Astrocyte (in vitro differentiated cells and primary cell): ENCODE measurements around the gene CYP2E1. TPM values are rescaled to one million over a fixed set of nuclear protein-coding genes. Genes with fewer than 3 reads are reported as not detected.

Experiments
- DNase-seq: peaks from one replicate; pipeline ENCODE4 v3.0.0-alpha.2; 2010; ENCODE audit warnings: low read depth
- FAIRE-seq: peaks from 2 replicates; lab custom pipeline; 2011; peaks lifted over from hg19 to GRCh38; lab: Jason Lieb, UNC
- H2AFZ ChIP-seq: 2 replicates; pipeline ENCODE4 v1.6.0; 2012; ENCODE audit warnings: low read depth, low read length, inconsistent platforms
- H3K27ac ChIP-seq: 2 replicates; pipeline ENCODE4 v1.5.1; 2011; ENCODE audit warnings: low read depth, low read length, inconsistent platforms
- H3K27me3 ChIP-seq: 2 replicates; pipeline ENCODE4 v1.6.0; 2011; ENCODE audit warnings: low read length, inconsistent platforms; ENCODE audit not compliant: insufficient read depth
- H3K36me3 ChIP-seq: 2 replicates; pipeline ENCODE4 v1.5.1; 2011; ENCODE audit warnings: low read length, inconsistent platforms; ENCODE audit not compliant: insufficient read depth
- H3K4me1 ChIP-seq: 2 replicates; pipeline ENCODE4 v1.5.1; 2011; ENCODE audit warnings: low read length, inconsistent platforms; ENCODE audit not compliant: insufficient read depth
- H3K4me2 ChIP-seq: 2 replicates; pipeline ENCODE4 v1.6.0; 2012; ENCODE audit warnings: low read length, inconsistent platforms
- H3K4me3 ChIP-seq: 2 replicates; pipeline ENCODE4 v1.5.1; 2011; ENCODE audit warnings: low read depth, mild to moderate bottlenecking, low read length, inconsistent platforms; ENCODE audit not compliant: insufficient read depth
- H3K79me2 ChIP-seq: 2 replicates; pipeline ENCODE4 v1.6.0; 2012; ENCODE audit warnings: mild to moderate bottlenecking, low read length, inconsistent platforms; ENCODE audit not compliant: insufficient read depth
- H3K9ac ChIP-seq: 2 replicates; pipeline ENCODE4 v1.6.0; 2012; ENCODE audit warnings: mild to moderate bottlenecking, low read length, inconsistent platforms
- H3K9me3 ChIP-seq: 2 replicates; pipeline ENCODE4 v1.5.1; 2012; ENCODE audit warnings: low read depth, mild to moderate bottlenecking, low read length, inconsistent platforms; ENCODE audit not compliant: insufficient read depth
- H4K20me1 ChIP-seq: 2 replicates; pipeline ENCODE4 v1.6.0; 2012; ENCODE audit warnings: low read length, inconsistent platforms; ENCODE audit not compliant: insufficient read depth
- H3K27ac Mint-ChIP-seq: one replicate; pipeline ENCODE4 v1.8.0; 2021; ENCODE audit warnings: mild to moderate bottlenecking, mixed read lengths; ENCODE audit not compliant: unreplicated experiment
- H3K27me3 Mint-ChIP-seq: one replicate; pipeline ENCODE4 v1.8.0; 2021; ENCODE audit warnings: low read depth, mixed read lengths; ENCODE audit not compliant: unreplicated experiment
- H3K36me3 Mint-ChIP-seq: one replicate; pipeline ENCODE4 v1.8.0; 2021; ENCODE audit warnings: low read depth, mixed read lengths; ENCODE audit not compliant: unreplicated experiment
- H3K4me1 Mint-ChIP-seq: one replicate; pipeline ENCODE4 v1.8.0; 2021; ENCODE audit warnings: low read depth, mixed read lengths; ENCODE audit not compliant: unreplicated experiment
- H3K4me3 Mint-ChIP-seq: one replicate; pipeline ENCODE4 v1.8.0; 2021; ENCODE audit warnings: mild to moderate bottlenecking, moderate library complexity, mixed read lengths; ENCODE audit not compliant: unreplicated experiment
- H3K9me3 Mint-ChIP-seq: one replicate; pipeline ENCODE4 v1.8.0; 2021; ENCODE audit warnings: mild to moderate bottlenecking, mixed read lengths; ENCODE audit not compliant: unreplicated experiment
- EZH2 ChIP-seq: IDR thresholded peaks from 2 replicates; pipeline ENCODE4 v1.6.1; 2012; ENCODE audit warnings: mild to moderate bottlenecking, low read length, inconsistent platforms; ENCODE audit not compliant: insufficient read depth
- total RNA-seq: library from RNA; stranded (reverse); gene quantifications from 2 replicates; pipeline ENCODE4 v1.2.1, GENCODE V29; 2021
- TF ChIP-seq, protein P1 (sequence below): IDR thresholded peaks from 2 replicates; pipeline ENCODE4 v1.5.1; 2011; ENCODE audit warnings: low read depth, mild to moderate bottlenecking, inconsistent platforms, low read length, moderate library complexity; ENCODE audit not compliant: insufficient read depth

CYP2E1 gene
- total RNA-seq, 1 donor from 2014 or later, result 2.2 TPM

DNA sequence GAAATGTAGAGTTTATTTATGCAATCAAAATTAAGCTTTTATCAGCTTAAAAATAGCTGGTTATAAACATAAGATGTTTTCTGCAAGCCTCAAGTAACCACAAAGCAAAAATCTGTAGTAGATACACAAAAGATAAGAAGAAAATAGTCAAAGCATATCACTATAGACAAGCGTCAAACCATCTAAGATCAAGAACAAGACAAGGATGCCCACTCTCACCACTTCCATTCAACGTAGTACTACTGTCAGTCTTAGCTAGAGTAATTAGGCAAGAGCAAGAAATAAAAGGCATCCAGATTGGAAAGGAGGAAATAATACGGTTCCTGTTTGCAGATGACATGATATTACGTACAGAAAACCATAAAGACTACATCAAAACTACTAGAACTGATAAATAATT, 17.5 kb upstream of the CYP2E1 start:
- Histone ChIP-seq H4K20me1 (no peaks in the 10 kb centered on the region), H3K4me3 (no peak overlapping the region), H3K27ac (no peak overlapping the region), H3K9ac (no peak overlapping the region), H3K27me3 (no peaks in the 10 kb centered on the region), H3K9me3 (no peaks in the 10 kb centered on the region), H2AFZ (no peak overlapping the region), H3K36me3 (no peaks in the 10 kb centered on the region), H3K4me1 (no peaks in the 10 kb centered on the region), H3K4me2 (no peak overlapping the region), H3K79me2 (no peaks in the 10 kb centered on the region)
- no peak for TF ChIP-seq EZH2
- TF ChIP-seq, protein P1, sequence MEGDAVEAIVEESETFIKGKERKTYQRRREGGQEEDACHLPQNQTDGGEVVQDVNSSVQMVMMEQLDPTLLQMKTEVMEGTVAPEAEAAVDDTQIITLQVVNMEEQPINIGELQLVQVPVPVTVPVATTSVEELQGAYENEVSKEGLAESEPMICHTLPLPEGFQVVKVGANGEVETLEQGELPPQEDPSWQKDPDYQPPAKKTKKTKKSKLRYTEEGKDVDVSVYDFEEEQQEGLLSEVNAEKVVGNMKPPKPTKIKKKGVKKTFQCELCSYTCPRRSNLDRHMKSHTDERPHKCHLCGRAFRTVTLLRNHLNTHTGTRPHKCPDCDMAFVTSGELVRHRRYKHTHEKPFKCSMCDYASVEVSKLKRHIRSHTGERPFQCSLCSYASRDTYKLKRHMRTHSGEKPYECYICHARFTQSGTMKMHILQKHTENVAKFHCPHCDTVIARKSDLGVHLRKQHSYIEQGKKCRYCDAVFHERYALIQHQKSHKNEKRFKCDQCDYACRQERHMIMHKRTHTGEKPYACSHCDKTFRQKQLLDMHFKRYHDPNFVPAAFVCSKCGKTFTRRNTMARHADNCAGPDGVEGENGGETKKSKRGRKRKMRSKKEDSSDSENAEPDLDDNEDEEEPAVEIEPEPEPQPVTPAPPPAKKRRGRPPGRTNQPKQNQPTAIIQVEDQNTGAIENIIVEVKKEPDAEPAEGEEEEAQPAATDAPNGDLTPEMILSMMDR, result no peak
- Mint-ChIP-seq H3K27me3 (peaks cover 53% of the 10 kb centered on the region), H3K9me3 (peaks cover 5% of the 10 kb centered on the region), H3K36me3 (no peaks in the 10 kb centered on the region), H3K4me1 (no peaks in the 10 kb centered on the region), H3K4me3 (no peak overlapping the region), H3K27ac (no peak overlapping the region)
- FAIRE-seq (no peak), DNase-seq (no peak)

DNA sequence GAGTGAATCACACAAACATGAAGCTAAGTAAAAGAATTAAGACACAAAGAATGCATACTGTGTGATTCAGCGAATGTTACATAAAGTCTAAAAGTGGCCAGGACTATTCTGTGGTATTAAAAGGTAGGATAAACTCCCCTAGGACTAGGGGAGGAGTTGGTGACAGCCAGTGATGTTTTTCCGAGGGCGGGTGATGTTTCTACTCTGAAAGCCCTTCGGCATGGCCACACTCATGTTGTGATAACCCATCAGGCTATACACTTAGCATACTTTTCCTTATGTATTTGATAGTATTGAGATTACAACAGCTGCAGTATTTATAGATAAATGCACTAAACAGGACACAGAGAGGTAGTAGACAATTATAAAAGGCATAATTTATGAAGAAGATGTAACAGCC, 15.8 kb upstream of the CYP2E1 start:
- H2AFZ ChIP-seq, result no peak overlapping the region
- Mint-ChIP-seq H3K9me3 (peaks cover 5% of the 10 kb centered on the region), H3K4me3 (no peak overlapping the region), H3K27me3 (peaks cover 53% of the 10 kb centered on the region), H3K36me3 (no peaks in the 10 kb centered on the region), H3K27ac (no peak overlapping the region), H3K4me1 (no peaks in the 10 kb centered on the region)
- no peak overlapping the region for H3K9ac ChIP-seq
- DNase-seq, result no peak
- no peaks in the 10 kb centered on the region for H3K9me3 ChIP-seq
- H3K36me3 ChIP-seq, result no peaks in the 10 kb centered on the region
- H3K79me2 ChIP-seq, result no peaks in the 10 kb centered on the region
- no peak overlapping the region for H3K4me3 ChIP-seq
- H3K27ac ChIP-seq, result no peak overlapping the region
- no peak overlapping the region for H3K4me2 ChIP-seq
- H3K4me1 ChIP-seq, result no peaks in the 10 kb centered on the region
- H4K20me1 ChIP-seq, result no peaks in the 10 kb centered on the region
- no peak for FAIRE-seq
- TF ChIP-seq, protein P1, result no peak
- no peak for TF ChIP-seq EZH2
- no peaks in the 10 kb centered on the region for H3K27me3 ChIP-seq

DNA sequence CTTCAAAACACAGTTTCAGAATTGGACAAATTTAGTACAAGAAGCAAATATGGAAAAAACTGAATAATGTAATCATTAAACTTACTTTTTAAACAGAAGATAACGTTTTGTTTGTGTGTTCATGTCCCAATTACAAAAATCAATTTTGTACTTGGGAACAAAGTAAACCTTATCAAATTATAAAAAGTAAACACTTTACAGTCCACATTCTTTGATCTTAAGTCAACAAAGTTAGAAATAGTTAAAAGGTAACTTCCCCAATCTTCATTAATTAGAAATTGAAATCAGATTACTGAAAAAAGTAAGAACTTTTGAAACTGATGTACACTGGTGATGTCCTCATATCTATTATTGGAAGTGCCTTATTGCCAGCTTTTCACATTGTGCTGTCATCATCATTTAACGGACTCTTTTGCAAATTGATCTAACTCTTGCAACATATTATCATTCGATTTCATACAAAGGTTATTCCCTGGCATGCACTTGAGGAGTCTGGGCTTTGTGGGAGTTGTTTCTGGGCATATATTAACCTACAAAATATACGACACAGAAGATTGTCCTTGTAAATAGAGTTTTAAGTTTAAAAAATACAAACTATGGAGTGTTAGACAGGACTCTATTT, 15.1 kb upstream of the CYP2E1 start:
- no peak for FAIRE-seq
- Histone ChIP-seq H3K4me2 (no peak overlapping the region), H3K9me3 (no peaks in the 10 kb centered on the region), H3K27ac (no peak overlapping the region), H3K9ac (no peak overlapping the region), H3K79me2 (no peaks in the 10 kb centered on the region), H2AFZ (no peak overlapping the region), H4K20me1 (no peaks in the 10 kb centered on the region), H3K36me3 (no peaks in the 10 kb centered on the region), H3K4me1 (no peaks in the 10 kb centered on the region), H3K27me3 (no peaks in the 10 kb centered on the region), H3K4me3 (no peak overlapping the region)
- Mint-ChIP-seq H3K27me3 (peaks cover 51% of the 10 kb centered on the region), H3K4me1 (no peaks in the 10 kb centered on the region), H3K4me3 (no peak overlapping the region), H3K27ac (no peak overlapping the region), H3K9me3 (peaks cover 5% of the 10 kb centered on the region), H3K36me3 (no peaks in the 10 kb centered on the region)
- TF ChIP-seq EZH2, result no peak
- TF ChIP-seq, protein P1, result no peak
- DNase-seq, result no peak
